BJ (cell line): ENCODE measurements around the gene NBEAL1. TPM values are rescaled to one million over a fixed set of nuclear protein-coding genes. Genes with fewer than 3 reads are reported as not detected.
"Not testable (repeated sequence)": the region's sequence is repeated elsewhere in the genome, so short reads cannot be mapped to it uniquely, and the experiment has no call there.

Experiments
- CTCF ChIA-PET: fragments of 350-600 bp; formaldehyde crosslinking; extraction: SDS; loops from one replicate; lab custom pipeline; 2021; ENCODE audit warnings: antibody characterized with exemption, inconsistent platforms; lab: Yijun Ruan, JAX
- POLR2A ChIA-PET: fragments of 300-600 bp; sonication (Branson Sonifier 250); formaldehyde crosslinking; extraction: SDS; loops from one replicate; lab custom pipeline; 2021; ENCODE audit warnings: antibody characterized with exemption; lab: Charles Lee
- DNase-seq: peaks from one replicate; pipeline ENCODE4 v3.0.0-alpha.2; 2011; ENCODE audit warnings: low read depth
- H3K27me3 ChIP-seq: 2 replicates; pipeline ENCODE4 v1.6.0; 2011; ENCODE audit warnings: low read length; ENCODE audit not compliant: control insufficient read depth, insufficient read depth
- H3K36me3 ChIP-seq: 2 replicates; pipeline ENCODE4 v1.5.1; 2011; ENCODE audit warnings: low read length; ENCODE audit not compliant: control insufficient read depth, insufficient read depth
- H3K4me3 ChIP-seq: 2 replicates; pipeline ENCODE4 v1.5.1; 2011; ENCODE audit warnings: low read depth, mild to moderate bottlenecking, control low read depth, low read length
- polyA plus RNA-seq: library from polyadenylated mRNA; depleted of rRNA; stranded (reverse); fragments of >200 nt; gene quantifications from 2 replicates; pipeline ENCODE4 v1.2.3, GENCODE V29; 2011
- TF ChIP-seq, protein P1 (sequence below): IDR thresholded peaks from 2 replicates; pipeline ENCODE4 v1.5.1; 2011; ENCODE audit warnings: low read depth, mild to moderate bottlenecking, control low read depth, inconsistent platforms, low read length, moderate library complexity; ENCODE audit not compliant: insufficient read depth

NBEAL1 gene
- polyA plus RNA-seq, 1 experiment: 5.9 TPM

DNA sequence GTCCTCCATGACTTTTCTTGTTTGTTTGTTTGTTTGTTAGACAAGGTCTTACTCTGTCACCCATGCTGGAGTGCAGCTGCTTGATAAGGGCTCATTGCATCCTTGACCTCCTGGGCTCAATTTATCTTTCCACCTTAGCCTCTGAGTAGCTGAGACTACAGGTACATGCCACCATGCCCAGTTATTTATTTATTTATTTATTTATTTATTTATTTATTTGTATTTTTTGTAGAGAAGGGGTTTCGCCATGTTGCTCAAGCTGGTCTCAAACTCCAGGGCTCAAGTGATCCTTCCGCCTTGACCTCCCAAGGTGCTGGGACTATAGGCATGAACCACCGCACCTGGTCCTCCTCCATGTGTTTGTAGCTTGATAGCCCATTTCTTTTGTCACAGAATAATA is 37.9 kb downstream of the NBEAL1 start:
- CTCF ChIA-PET: no interaction called here
- TF ChIP-seq, protein P1, sequence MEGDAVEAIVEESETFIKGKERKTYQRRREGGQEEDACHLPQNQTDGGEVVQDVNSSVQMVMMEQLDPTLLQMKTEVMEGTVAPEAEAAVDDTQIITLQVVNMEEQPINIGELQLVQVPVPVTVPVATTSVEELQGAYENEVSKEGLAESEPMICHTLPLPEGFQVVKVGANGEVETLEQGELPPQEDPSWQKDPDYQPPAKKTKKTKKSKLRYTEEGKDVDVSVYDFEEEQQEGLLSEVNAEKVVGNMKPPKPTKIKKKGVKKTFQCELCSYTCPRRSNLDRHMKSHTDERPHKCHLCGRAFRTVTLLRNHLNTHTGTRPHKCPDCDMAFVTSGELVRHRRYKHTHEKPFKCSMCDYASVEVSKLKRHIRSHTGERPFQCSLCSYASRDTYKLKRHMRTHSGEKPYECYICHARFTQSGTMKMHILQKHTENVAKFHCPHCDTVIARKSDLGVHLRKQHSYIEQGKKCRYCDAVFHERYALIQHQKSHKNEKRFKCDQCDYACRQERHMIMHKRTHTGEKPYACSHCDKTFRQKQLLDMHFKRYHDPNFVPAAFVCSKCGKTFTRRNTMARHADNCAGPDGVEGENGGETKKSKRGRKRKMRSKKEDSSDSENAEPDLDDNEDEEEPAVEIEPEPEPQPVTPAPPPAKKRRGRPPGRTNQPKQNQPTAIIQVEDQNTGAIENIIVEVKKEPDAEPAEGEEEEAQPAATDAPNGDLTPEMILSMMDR: no peak
- POLR2A ChIA-PET: no interaction called here
- no peak for DNase-seq
- Histone ChIP-seq H3K36me3 (no peaks in the 10 kb centered on the region), H3K4me3 (no peak overlapping the region), H3K27me3 (no peaks in the 10 kb centered on the region)

DNA sequence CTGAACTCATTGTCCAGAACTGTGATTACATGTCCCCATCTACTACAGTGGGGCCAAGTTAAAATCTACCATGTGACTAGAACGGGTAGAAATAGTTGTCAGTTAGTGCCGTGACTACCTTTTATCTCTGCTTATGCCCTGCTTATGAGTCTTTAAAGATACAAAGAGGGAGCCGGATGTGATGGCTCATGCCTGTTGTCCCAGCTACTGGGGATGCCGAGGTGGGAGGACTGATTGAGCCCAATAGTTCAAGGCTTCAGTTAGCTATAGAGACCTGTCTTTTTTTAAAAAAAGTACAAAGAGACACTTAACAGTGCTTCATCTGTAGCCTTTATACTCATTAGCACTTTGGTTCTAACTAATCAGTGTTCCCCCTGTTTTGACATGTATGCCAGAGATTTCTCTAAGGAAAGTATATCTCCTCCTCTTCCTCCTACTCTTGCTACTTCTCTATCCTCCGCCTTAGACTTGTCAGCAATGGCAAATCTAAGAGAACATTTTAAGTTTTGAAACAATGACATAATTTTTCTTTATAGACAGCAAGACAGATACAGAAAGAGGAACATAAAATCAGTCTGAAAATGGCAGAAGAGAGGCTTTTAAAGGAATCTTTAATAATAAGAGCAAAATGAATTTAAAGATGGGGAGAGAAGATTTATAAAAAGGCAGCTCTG is 45.0 kb downstream of the NBEAL1 start:
- H3K27me3 ChIP-seq: no peaks in the 10 kb centered on the region
- no peak overlapping the region for H3K4me3 ChIP-seq
- CTCF ChIA-PET: interaction anchor here (0.7 kb wide), 1 partner anchor 9 kb away, joined by 3 read pairs; no protein-coding TSS in a partner anchor
- no peak for DNase-seq
- POLR2A ChIA-PET: no interaction called here
- H3K36me3 ChIP-seq: peaks cover 7% of the 10 kb centered on the region; the same call in 1 of the 2 replicates
- TF ChIP-seq, protein P1: no peak

DNA sequence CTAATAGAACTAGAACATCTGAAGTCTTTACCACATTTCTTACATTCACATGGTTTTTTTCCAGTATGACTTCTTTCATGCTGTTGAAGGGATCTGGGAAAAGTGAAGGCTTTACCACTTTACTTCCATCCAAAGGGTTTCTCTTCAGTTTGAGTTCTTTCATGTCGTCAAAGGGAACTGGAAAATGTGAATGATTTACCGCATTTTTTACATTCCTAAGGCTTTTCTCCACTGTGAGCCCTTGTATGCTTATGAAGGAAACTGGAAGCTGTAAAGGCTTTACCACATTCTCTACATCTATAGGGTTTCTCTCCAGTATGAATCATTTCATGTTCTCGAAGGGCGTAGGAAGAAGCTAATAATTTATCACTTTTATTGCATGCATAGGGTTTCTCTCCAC is 46.7 kb downstream of the NBEAL1 start:
- POLR2A ChIA-PET: no interaction called here
- no peaks in the 10 kb centered on the region for H3K27me3 ChIP-seq
- peaks cover 7% of the 10 kb centered on the region; the same call in 1 of the 2 replicates for H3K36me3 ChIP-seq
- no peak for DNase-seq
- no peak overlapping the region for H3K4me3 ChIP-seq
- TF ChIP-seq, protein P1: no peak
- CTCF ChIA-PET: no interaction called here

DNA sequence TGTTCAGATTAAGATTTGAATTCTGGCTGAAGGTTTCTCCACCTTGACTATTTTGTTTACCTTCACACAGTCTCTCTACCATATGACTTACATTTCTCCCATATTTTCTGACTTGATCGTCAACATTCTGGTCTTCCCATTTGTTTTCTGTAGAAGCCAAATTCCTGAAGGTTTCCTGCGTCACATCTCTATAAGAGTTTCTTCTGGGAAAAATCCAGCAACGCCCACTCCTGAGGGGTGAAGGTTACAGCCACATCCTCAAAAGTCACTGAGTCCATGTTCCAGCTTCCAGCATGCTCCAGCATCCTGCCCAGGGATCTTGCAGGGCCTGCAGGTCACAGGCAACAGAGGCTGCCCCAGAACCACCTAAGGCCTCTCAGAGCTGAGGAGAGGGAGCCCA is 47.5 kb downstream of the NBEAL1 start:
- Histone ChIP-seq H3K27me3 (no peaks in the 10 kb centered on the region), H3K36me3 (peaks cover 7% of the 10 kb centered on the region; the same call in 1 of the 2 replicates), H3K4me3 (no peak overlapping the region)
- no peak for DNase-seq
- CTCF ChIA-PET: no interaction called here
- POLR2A ChIA-PET: no interaction called here
- TF ChIP-seq, protein P1: no peak

DNA sequence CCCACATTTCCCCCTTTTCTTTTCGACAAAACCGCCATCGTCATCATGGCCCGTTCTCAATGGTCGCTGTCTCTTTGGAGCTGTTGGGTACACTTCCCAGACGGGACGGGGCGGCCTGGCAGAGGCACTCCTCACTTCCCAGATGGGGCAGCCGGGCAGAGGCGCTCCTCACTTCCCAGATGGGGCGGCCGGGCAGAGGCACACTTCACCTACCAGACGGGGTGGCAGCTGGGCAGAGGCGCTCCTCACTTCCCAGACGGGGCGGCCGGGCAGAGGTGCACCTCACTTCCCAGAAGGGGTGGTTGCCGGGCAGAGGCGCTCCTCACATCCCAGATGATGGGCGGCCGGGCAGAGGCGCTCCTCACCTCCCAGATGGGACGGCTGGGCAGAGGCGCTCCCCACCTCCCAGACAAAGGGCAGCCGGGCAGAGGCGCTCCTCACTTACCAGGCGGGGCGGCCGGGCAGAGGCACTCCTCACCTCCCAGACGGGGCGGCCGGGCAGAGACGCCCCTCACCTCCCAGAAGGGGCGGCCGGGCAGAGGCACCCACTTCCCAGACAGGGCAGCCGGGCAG is 51.9 kb downstream of the NBEAL1 start:
- H3K27me3 ChIP-seq, DNase-seq, H3K36me3 ChIP-seq, H3K4me3 ChIP-seq, POLR2A ChIA-PET, CTCF ChIA-PET: not testable (repeated sequence)
